Panc1 (cell line): ENCODE measurements around the gene PKD1L1. TPM values are rescaled to one million over a fixed set of nuclear protein-coding genes. Genes with fewer than 3 reads are reported as not detected.

Experiments
- ATAC-seq: fragments of 200-7000 bp; cut with Tn5 transposase; 2 replicates; pipeline ENCODE4 v1.9.1; 2020; ENCODE audit warnings: mild to moderate bottlenecking, moderate library complexity
- BruUV-seq: library from RNA; stranded (reverse); fragments of 400-500 nt; replicated peaks from 2 replicates; lab custom pipeline; 2021; lab: Mats Ljungman, UMichigan
- CTCF ChIA-PET: fragments of 300-600 bp; sonication (Branson Sonifier 250); formaldehyde crosslinking; loops from one replicate; lab custom pipeline; 2022; ENCODE audit warnings: antibody characterized with exemption; lab: Charles Lee
- POLR2A ChIA-PET: fragments of 300-600 bp; sonication (Branson Sonifier 250); formaldehyde crosslinking; loops from one replicate; lab custom pipeline; 2022; ENCODE audit warnings: antibody characterized with exemption; lab: Charles Lee
- DNase-seq: peaks from one replicate; pipeline ENCODE4 v3.0.0-alpha.2; 2010; ENCODE audit warnings: low read depth, low spot score
- H3K27ac ChIP-seq: 2 replicates; pipeline ENCODE4 v1.5.1; 2011; ENCODE audit warnings: mild to moderate bottlenecking, low read length, inconsistent platforms
- H3K27me3 ChIP-seq: fragments of 200-500 bp; sonication (Bioruptor generic); 2 replicates; pipeline ENCODE4 v1.6.0; 2014; ENCODE audit warnings: low read length, inconsistent platforms; ENCODE audit not compliant: control insufficient read depth, insufficient read depth
- H3K36me3 ChIP-seq: fragments of 200-500 bp; sonication (Bioruptor generic); 2 replicates; pipeline ENCODE4 v1.5.1; 2014; ENCODE audit warnings: inconsistent platforms, mild to moderate bottlenecking, low read length, moderate library complexity; ENCODE audit not compliant: control insufficient read depth, insufficient read depth
- H3K4me1 ChIP-seq: 2 replicates; pipeline ENCODE4 v1.5.1; 2011; ENCODE audit warnings: inconsistent platforms, mild to moderate bottlenecking, low read length, moderate library complexity; ENCODE audit not compliant: control insufficient read depth, insufficient read depth
- H3K4me3 ChIP-seq, 2 experiments: 2 replicates each; pipeline ENCODE4 v1.5.1; 2011 to 2012; ENCODE audit warnings: low read depth in 2 of 2, low read length in 2 of 2, mild to moderate bottlenecking in 2 of 2, inconsistent platforms in 1 of 2, moderate library complexity in 1 of 2
- H3K9me3 ChIP-seq: fragments of 200-500 bp; sonication (Bioruptor generic); 2 replicates; pipeline ENCODE4 v1.5.1; 2014; ENCODE audit warnings: low read depth, mild to moderate bottlenecking, inconsistent platforms, low read length, moderate library complexity; ENCODE audit not compliant: control insufficient read depth, insufficient read depth
- CTCF ChIP-seq: fragments of 450-650 bp; IDR thresholded peaks from 2 replicates; pipeline ENCODE4 v1.5.1; 2017; ENCODE audit warnings: mild to moderate bottlenecking
- POLR2AphosphoS5 ChIP-seq: IDR thresholded peaks from 2 replicates; pipeline ENCODE4 v1.6.1; 2012; ENCODE audit warnings: mild to moderate bottlenecking, low read depth, low read length, moderate library complexity
- REST ChIP-seq, 2 experiments: IDR thresholded peaks; 2 replicates each; pipeline ENCODE4 v1.6.1; 2011 to 2012; ENCODE audit warnings: low read depth in 2 of 2, control low read depth in 1 of 2, low read length in 1 of 2, mild to moderate bottlenecking in 1 of 2, moderate library complexity in 1 of 2; ENCODE audit not compliant: insufficient read depth in 1 of 2
- SIN3A ChIP-seq: IDR thresholded peaks from 2 replicates; pipeline ENCODE4 v1.6.1; 2012; ENCODE audit warnings: low read depth, mild to moderate bottlenecking, low read length, moderate library complexity, borderline replicate concordance; ENCODE audit not compliant: insufficient read depth
- TCF7L2 ChIP-seq: IDR thresholded peaks from 2 replicates; pipeline ENCODE4 v1.6.1; 2011; ENCODE audit warnings: mild to moderate bottlenecking, low read depth, low read length, inconsistent platforms
- in situ Hi-C: cut with HindIII; loops from 2 replicates; pipeline ENCODE4 v1.10.0; 2016; ENCODE audit warnings: low sequenced_read_pairs, low pct_unique_long_range_greater_than_20kb
- intact Hi-C: fragments of 100-400 bp; cut with micrococcal nuclease; formaldehyde crosslinking; loops from one replicate; pipeline ENCODE4 v1.10.0; 2022; ENCODE audit not compliant: unreplicated experiment
- total RNA-seq: library from RNA; stranded (reverse); gene quantifications from one replicate; pipeline ENCODE4 v1.2.1, GENCODE V29; 2021; ENCODE audit not compliant: unreplicated experiment

The PKD1L1 gene
- total RNA-seq, 1 experiment from 2014 or later = 2.2 TPM

GRCh38 chr7:47912332-47912731 lies 35.9 kb downstream of the PKD1L1 start:
- no peaks in the 10 kb centered on the region for H3K9me3 ChIP-seq
- no peak for TF ChIP-seq REST (IDR thresholded peaks at IDR 0.05; ENCODE audit: insufficient read depth in 1 of 2, low read depth in 2 of 2, low read length in 1 of 2)
- no peak for TF ChIP-seq CTCF
- no peak for TF ChIP-seq SIN3A
- peaks cover 1% of the 10 kb centered on the region; the same call in 1 of the 2 replicates for H3K4me1 ChIP-seq
- ChIA-PET CTCF (no interaction called here), POLR2A (no interaction called here)
- H3K27me3 ChIP-seq = no peaks in the 10 kb centered on the region
- ATAC-seq (no peak), DNase-seq (no peak)
- H3K27ac ChIP-seq = no peak overlapping the region
- intact Hi-C loops (no loop called here), in situ Hi-C loops (no loop called here)
- no peak overlapping the region for H3K4me3 ChIP-seq
- H3K36me3 ChIP-seq = no peaks in the 10 kb centered on the region
- BruUV-seq = no TSS peak

GRCh38 chr7:47908720-47909119 lies 39.5 kb downstream of the PKD1L1 start:
- TF ChIP-seq TCF7L2 (no peak), POLR2AphosphoS5 (no peak), SIN3A (no peak), REST (IDR thresholded peaks at IDR 0.05; ENCODE audit: insufficient read depth in 1 of 2, low read depth in 2 of 2, low read length in 1 of 2) (no peak), CTCF (no peak)
- H3K27me3 ChIP-seq = no peaks in the 10 kb centered on the region
- no peaks in the 10 kb centered on the region for H3K9me3 ChIP-seq
- ATAC-seq = no peak
- intact Hi-C loops (no loop called here), in situ Hi-C loops (no loop called here)
- no peak overlapping the region for H3K27ac ChIP-seq
- BruUV-seq = no TSS peak
- ChIA-PET POLR2A (no interaction called here), CTCF (no interaction called here)
- DNase-seq = no peak
- no peaks in the 10 kb centered on the region for H3K36me3 ChIP-seq
- peaks cover 11% of the 10 kb centered on the region; the same call in 1 of the 2 replicates for H3K4me1 ChIP-seq
- H3K4me3 ChIP-seq = no peak overlapping the region
